HepG2 (cell line): ENCODE data around the gene AGAP3. TPM values are rescaled to one million over a fixed set of nuclear protein-coding genes. Genes with fewer than 3 reads are reported as not detected.

ENCODE experiments used
- ARHGAP35 ChIP-seq: sonication (generic); formaldehyde crosslinking; IDR thresholded peaks from 2 replicates; pipeline ENCODE4 v1.9.0; 2022; ENCODE audit warnings: mild to moderate bottlenecking, inconsistent platforms, moderate library complexity, missing genetic modification reagents, borderline replicate concordance
- ARNT ChIP-seq: fragments of 450-650 bp; IDR thresholded peaks from 2 replicates; pipeline ENCODE4 v1.6.1; 2017
- ARNTL ChIP-seq: sonication (generic); formaldehyde crosslinking; IDR thresholded peaks from 2 replicates; pipeline ENCODE4 v1.4.0; 2020; ENCODE audit warnings: mild to moderate bottlenecking, missing genetic modification reagents
- ATF4 ChIP-seq, 2 experiments: fragments of 450-650 bp in 1 of 2; sonication (generic) in 1 of 2; formaldehyde crosslinking; IDR thresholded peaks; 2 replicates each; pipeline versions ENCODE4 v1.5.0 to v1.8.0; 2020 to 2022; ENCODE audit warnings: mild to moderate bottlenecking in 1 of 2, missing genetic modification reagents in 1 of 2
- ATRX ChIP-seq: sonication (generic); formaldehyde crosslinking; IDR thresholded peaks from 2 replicates; pipeline ENCODE4 v1.4.0; 2020; ENCODE audit warnings: missing genetic modification reagents, borderline replicate concordance
- BCL6 ChIP-seq: IDR thresholded peaks from 2 replicates; pipeline ENCODE4 v1.6.1; 2016; ENCODE audit warnings: missing genetic modification reagents, missing compliant biosample characterization
- ELF4 ChIP-seq: sonication (generic); formaldehyde crosslinking; IDR thresholded peaks from 2 replicates; pipeline ENCODE4 v1.5.0; 2020; ENCODE audit warnings: missing genetic modification reagents, mild to moderate bottlenecking, moderate library complexity, borderline replicate concordance
- ETV5 ChIP-seq: IDR thresholded peaks from 2 replicates; pipeline ENCODE4 v1.6.1; 2018; ENCODE audit warnings: missing biosample characterization, missing genetic modification reagents, inconsistent platforms, borderline replicate concordance
- FOXO1 ChIP-seq: sonication (generic); formaldehyde crosslinking; IDR thresholded peaks from 2 replicates; pipeline ENCODE4 v1.4.0; 2020; ENCODE audit warnings: missing genetic modification reagents
- KDM1A ChIP-seq: IDR thresholded peaks from 2 replicates; pipeline ENCODE4 v1.6.1; 2016; ENCODE audit warnings: missing compliant biosample characterization
- KDM5A ChIP-seq: fragments of 200-600 bp; sonication (generic); IDR thresholded peaks from 2 replicates; pipeline ENCODE4 v1.7.0; 2018; ENCODE audit warnings: antibody characterized with exemption, mild to moderate bottlenecking, low read length, borderline replicate concordance
- KDM5B ChIP-seq: sonication (generic); formaldehyde crosslinking; IDR thresholded peaks from 2 replicates; pipeline ENCODE4 v1.4.0; 2020; ENCODE audit warnings: missing genetic modification reagents, mild to moderate bottlenecking, borderline replicate concordance
- MIER2 ChIP-seq: IDR thresholded peaks from 2 replicates; pipeline ENCODE4 v1.6.1; 2016; ENCODE audit warnings: missing biosample characterization, missing genetic modification reagents
- MTA3 ChIP-seq: sonication (generic); formaldehyde crosslinking; IDR thresholded peaks from 2 replicates; pipeline ENCODE4 v1.4.0; 2020; ENCODE audit warnings: missing genetic modification reagents
- NFATC3 ChIP-seq: sonication (generic); formaldehyde crosslinking; IDR thresholded peaks from 2 replicates; pipeline ENCODE4 v1.5.1; 2020; ENCODE audit warnings: mild to moderate bottlenecking, missing genetic modification reagents
- RARA ChIP-seq: IDR thresholded peaks from 2 replicates; pipeline ENCODE4 v1.6.1; 2016; ENCODE audit warnings: missing genetic modification reagents, missing compliant biosample characterization
- RCOR2 ChIP-seq: IDR thresholded peaks from 2 replicates; pipeline ENCODE4 v1.6.1; 2016; ENCODE audit warnings: missing biosample characterization, missing genetic modification reagents
- REST ChIP-seq, 2 experiments: IDR thresholded peaks; 2 replicates each; pipeline ENCODE4 v1.6.1; 2011 to 2012; ENCODE audit warnings: low read length in 2 of 2, borderline replicate concordance in 1 of 2, low read depth in 1 of 2, mild to moderate bottlenecking in 1 of 2, moderate library complexity in 1 of 2
- RFX5 ChIP-seq: IDR thresholded peaks from 2 replicates; pipeline ENCODE4 v1.6.1; 2011; ENCODE audit warnings: low read depth, low read length, improper control_type of control experiment
- ZC3H13 ChIP-seq: sonication (generic); formaldehyde crosslinking; IDR thresholded peaks from 2 replicates; pipeline ENCODE4 v1.8.1; 2023; ENCODE audit warnings: mild to moderate bottlenecking, missing genetic modification reagents, moderate library complexity
- ZNF205 ChIP-seq: IDR thresholded peaks from 2 replicates; pipeline ENCODE4 v1.6.1; 2018; ENCODE audit warnings: missing biosample characterization, missing genetic modification reagents
- ZNF256 ChIP-seq: sonication (generic); formaldehyde crosslinking; conservative IDR thresholded peaks from 2 replicates; pipeline ENCODE4 v1.4.0; 2020; ENCODE audit warnings: missing genetic modification reagents
- ZNF343 ChIP-seq: sonication (generic); formaldehyde crosslinking; IDR thresholded peaks from 2 replicates; pipeline ENCODE4 v1.4.0; 2020; ENCODE audit warnings: mild to moderate bottlenecking, missing genetic modification reagents
- ZNF468 ChIP-seq: sonication (generic); formaldehyde crosslinking; IDR thresholded peaks from 2 replicates; pipeline ENCODE4 v1.8.0; 2022; ENCODE audit warnings: mild to moderate bottlenecking, moderate library complexity, missing genetic modification reagents
- ZNF746 ChIP-seq: sonication (generic); formaldehyde crosslinking; IDR thresholded peaks from 2 replicates; pipeline ENCODE4 v1.8.0; 2022; ENCODE audit warnings: mild to moderate bottlenecking, missing genetic modification reagents
- ZNF775 ChIP-seq: sonication (generic); formaldehyde crosslinking; IDR thresholded peaks from 2 replicates; pipeline ENCODE4 v1.4.0; 2020; ENCODE audit warnings: missing genetic modification reagents, mild to moderate bottlenecking, moderate library complexity, borderline replicate concordance
- ZNF841 ChIP-seq: sonication (generic); formaldehyde crosslinking; IDR thresholded peaks from 2 replicates; pipeline ENCODE4 v1.8.1; 2023; ENCODE audit warnings: missing genetic modification reagents, borderline replicate concordance
- ZSCAN20 ChIP-seq: sonication (generic); formaldehyde crosslinking; IDR thresholded peaks from 2 replicates; pipeline ENCODE4 v1.4.0; 2020; ENCODE audit warnings: missing genetic modification reagents, mild to moderate bottlenecking, borderline replicate concordance
- ZZZ3 ChIP-seq: sonication (generic); formaldehyde crosslinking; IDR thresholded peaks from 2 replicates; pipeline ENCODE4 v1.4.0; 2020; ENCODE audit warnings: missing genetic modification reagents, mild to moderate bottlenecking, borderline replicate concordance
- polyA plus RNA-seq, 8 experiments: library from polyadenylated mRNA; depleted of rRNA in 3 of 8; stranded (reverse) in 7 of 8; unstranded in 1 of 8; fragments of >200 nt; fragmentation: Illumina TruSeq in 4 of 8; extraction: Trizol in 4 of 8; gene quantifications; 2 replicates each; pipeline versions ENCODE4 v1.2.1 to v1.2.3, GENCODE V29; 2011 to 2016; ENCODE audit warnings: low read depth in 4 of 8, missing spikeins in 1 of 8, mixed read lengths in 1 of 8; ENCODE audit not compliant: insufficient read depth in 1 of 8
- total RNA-seq, 5 experiments: library from RNA; depleted of rRNA; stranded (reverse); fragments of >200 nt; fragmentation: Illumina TruSeq; extraction: Trizol; gene quantifications; 2 replicates each; pipeline ENCODE4 v1.2.3, GENCODE V29; 2016; ENCODE audit warnings: low read depth in 1 of 5

The AGAP3 gene
- total and polyA plus RNA-seq, 2 of the 13 experiments (the other 11 are each of a cell fraction or from before 2014, with no cell fraction given), result 31.3 to 61.4 TPM

DNA sequence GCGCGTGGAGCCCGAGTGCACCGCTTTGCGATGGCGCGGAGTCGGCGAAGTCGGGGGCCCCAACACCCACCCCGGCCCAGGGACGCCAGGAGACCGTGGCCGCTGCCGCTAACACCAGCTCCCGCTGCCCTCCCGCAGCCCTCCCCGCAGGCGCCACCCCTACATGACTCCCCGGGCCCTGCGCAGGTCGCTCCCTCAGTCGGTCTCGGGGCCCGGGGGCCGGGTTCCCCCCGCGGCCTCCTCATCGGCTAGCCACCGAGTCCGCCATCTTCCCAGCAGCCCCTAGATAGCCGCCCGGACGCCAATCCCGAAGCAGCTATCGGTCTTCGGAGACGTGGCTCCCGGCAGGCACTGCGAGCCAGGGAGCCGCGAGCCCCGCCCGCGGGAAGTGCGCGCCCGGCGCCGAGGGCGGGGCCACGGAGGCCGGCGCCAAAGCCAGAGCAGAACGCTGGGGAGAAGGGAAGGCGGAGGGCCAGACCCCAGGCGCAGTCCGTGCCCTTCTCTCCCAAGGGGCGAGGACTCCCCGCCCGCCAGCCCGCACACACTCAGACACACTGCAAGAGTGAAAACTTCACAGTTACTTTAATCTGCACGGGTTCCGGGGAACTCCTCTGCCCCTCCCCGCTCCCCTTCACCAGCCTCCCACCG is 5.6 kb upstream of the AGAP3 start, which contains the start of gene FASTK (continued):
- TF ChIP-seq ATF4 (CRISPR knock-in tag; IDR thresholded peaks at IDR 0.05) (no peak), ARNTL (peak; percentile 49; the same call in 1 of the 2 replicates), ZNF841 (CRISPR knock-in tag) (no peak), MTA3 (CRISPR knock-in tag) (no peak), REST (IDR thresholded peaks at IDR 0.05; ENCODE audit: borderline replicate concordance in 1 of 2, low read depth in 1 of 2, low read length in 2 of 2) (0 out of 4 replicates have a peak, but pooled peaks of 1 of the 2 experiments have one; percentile 44), FOXO1 (CRISPR knock-in tag) (no peak), ZNF746 (CRISPR knock-in tag) (no peak), ARNT (no peak), ZNF775 (no peak), KDM5A (peak; percentile 78), ZSCAN20 (CRISPR knock-in tag) (no peak), RARA (CRISPR knock-in tag) (no peak), ZZZ3 (CRISPR knock-in tag) (peak; percentile 78; the same call in 1 of the 2 replicates), RCOR2 (CRISPR knock-in tag) (no peak), KDM5B (CRISPR knock-in tag) (no peak; the same call in 1 of the 2 replicates), ZNF256 (CRISPR knock-in tag) (no peak), ZNF343 (CRISPR knock-in tag) (peak; percentile 82; the same call in 1 of the 2 replicates), ZNF205 (no peak), MIER2 (CRISPR knock-in tag) (no peak), ARHGAP35 (CRISPR knock-in tag) (no peak), NFATC3 (CRISPR knock-in tag) (no peak), RFX5 (no peak), BCL6 (CRISPR knock-in tag) (0 out of 2 replicates have a peak, but pooled peaks have one; percentile 15), ATRX (CRISPR knock-in tag) (no peak), ZC3H13 (CRISPR knock-in tag) (peak; percentile 85), ZNF468 (CRISPR knock-in tag) (0 out of 2 replicates have a peak, but pooled peaks have one; percentile 4), KDM1A (CRISPR knock-in tag) (no peak), ELF4 (no peak), ETV5 (CRISPR knock-in tag) (no peak)
